GM12878 (cell line): Measurements from ENCODE around the gene ZXDC. TPM values are rescaled to one million over a fixed set of nuclear protein-coding genes. Genes with fewer than 3 reads are reported as not detected.

Experiments
- ATF2 ChIP-seq: IDR thresholded peaks from 2 replicates; pipeline ENCODE4 v1.6.1; 2012; ENCODE audit warnings: low read length, inconsistent platforms
- BCL11A ChIP-seq: IDR thresholded peaks from 2 replicates; pipeline ENCODE4 v1.6.1; 2011; ENCODE audit warnings: low read depth, low read length
- CHD4 ChIP-seq: fragments of 200-600 bp; sonication (generic); IDR thresholded peaks from 2 replicates; pipeline ENCODE4 v1.6.1; 2016; ENCODE audit warnings: mild to moderate bottlenecking
- EP300 ChIP-seq, 2 experiments: fragments of 150-350 bp in 1 of 2; IDR thresholded peaks; 2 replicates each; pipeline ENCODE4 v1.6.1; 2011 to 2012; ENCODE audit warnings: low read depth in 2 of 2, low read length in 2 of 2, borderline replicate concordance in 1 of 2, improper control_type of control experiment in 1 of 2, inconsistent platforms in 1 of 2; ENCODE audit not compliant: control insufficient read depth in 1 of 2
- FOXK2 ChIP-seq: fragments of 450-650 bp; IDR thresholded peaks from 2 replicates; pipeline ENCODE4 v1.6.1; 2017; ENCODE audit warnings: mild to moderate bottlenecking, moderate library complexity
- HDAC6 ChIP-seq: fragments of 200-600 bp; sonication (generic); IDR thresholded peaks from one replicate; pipeline ENCODE4 v1.8.0; 2017; ENCODE audit warnings: antibody characterized with exemption; ENCODE audit not compliant: unreplicated experiment
- IKZF1 ChIP-seq: fragments of 450-650 bp; conservative IDR thresholded peaks from 2 replicates; pipeline ENCODE4 v1.6.1; 2017; ENCODE audit warnings: antibody characterized with exemption, mild to moderate bottlenecking
- JUNB ChIP-seq: IDR thresholded peaks from 2 replicates; pipeline ENCODE4 v1.6.1; 2016; ENCODE audit warnings: antibody characterized with exemption, mild to moderate bottlenecking
- NFIC ChIP-seq: IDR thresholded peaks from 2 replicates; pipeline ENCODE4 v1.6.1; 2012; ENCODE audit warnings: low read depth, mild to moderate bottlenecking, inconsistent platforms, low read length, moderate library complexity
- NR2C1 ChIP-seq: fragments of 450-650 bp; IDR thresholded peaks from 2 replicates; pipeline ENCODE4 v1.6.1; 2017; ENCODE audit warnings: antibody characterized with exemption, mild to moderate bottlenecking, moderate library complexity
- NR2F1 ChIP-seq: fragments of 450-650 bp; conservative IDR thresholded peaks from 2 replicates; pipeline ENCODE4 v1.6.1; 2017; ENCODE audit warnings: mild to moderate bottlenecking
- PBX3 ChIP-seq: IDR thresholded peaks from 2 replicates; pipeline ENCODE4 v1.6.1; 2011; ENCODE audit warnings: mild to moderate bottlenecking, low read depth, low read length, moderate library complexity; ENCODE audit not compliant: insufficient replicate concordance
- RAD51 ChIP-seq: fragments of 450-650 bp; IDR thresholded peaks from 2 replicates; pipeline ENCODE4 v1.6.1; 2016; ENCODE audit warnings: moderate library complexity, mild to moderate bottlenecking, inconsistent platforms
- REST ChIP-seq: IDR thresholded peaks from 2 replicates; pipeline ENCODE4 v1.6.1; 2012; ENCODE audit warnings: mild to moderate bottlenecking, low read depth, low read length
- SKIL ChIP-seq: fragments of 450-650 bp; IDR thresholded peaks from 2 replicates; pipeline ENCODE4 v1.6.1; 2017; ENCODE audit warnings: mild to moderate bottlenecking, low read depth, inconsistent platforms; ENCODE audit not compliant: poor library complexity, severe bottlenecking
- SMC3 ChIP-seq: IDR thresholded peaks from 2 replicates; pipeline ENCODE4 v1.6.1; 2011; ENCODE audit warnings: low read length, improper control_type of control experiment, borderline replicate concordance
- TAF1 ChIP-seq: IDR thresholded peaks from 2 replicates; pipeline ENCODE4 v1.6.1; 2011; ENCODE audit warnings: mild to moderate bottlenecking, low read depth, low read length, borderline replicate concordance
- YY1 ChIP-seq: IDR thresholded peaks from 2 replicates; pipeline ENCODE4 v1.6.1; 2011; ENCODE audit warnings: low read depth, mild to moderate bottlenecking, low read length
- ZBTB11 ChIP-seq: fragments of 450-650 bp; formaldehyde crosslinking; IDR thresholded peaks from 2 replicates; pipeline ENCODE4 v1.5.0; 2022; ENCODE audit warnings: mild to moderate bottlenecking, missing genetic modification characterization
- ZNF274 ChIP-seq: IDR thresholded peaks from one replicate; pipeline ENCODE4 v1.8.0; 2011; ENCODE audit not compliant: insufficient read length, insufficient read depth
- polyA plus RNA-seq, 11 experiments: library from polyadenylated mRNA; depleted of rRNA in 4 of 11; unstranded in 6 of 11; stranded (reverse) in 5 of 11; fragments of >200 nt; fragmentation: Nextera tagmentation in 4 of 11; fragmentation: Illumina TruSeq in 1 of 11; extraction: Ambion mirVana in 4 of 11; extraction: Trizol in 1 of 11; gene quantifications; 1 replicate in 1 of 11; 2 replicates in 10 of 11; pipeline versions ENCODE4 v1.2.1 to v1.2.3, GENCODE V29; 2011 to 2016; ENCODE audit warnings: inconsistent platforms in 2 of 11, missing spikeins in 2 of 11, low read depth in 1 of 11
- total RNA-seq, 4 experiments: library from RNA; depleted of rRNA in 3 of 4; stranded (reverse); fragments of >200 nt in 3 of 4; fragmentation: Illumina TruSeq in 1 of 4; extraction: Trizol in 1 of 4; gene quantifications; 2 replicates each; pipeline versions ENCODE4 v1.2.1 to v1.2.3, GENCODE V29; 2013 to 2021

The ZXDC gene
- total and polyA plus RNA-seq, 10 of the 15 experiments (the other 5 are each of a cell fraction or from before 2014, with no cell fraction given) = 0.72 to 15.3 (median 8.5) TPM

GRCh38 chr3:126431103-126431534, 44.6 kb downstream of the ZXDC start (continued):
- TF ChIP-seq REST = no peak
- peak; percentile 65; the same call in 1 of the 2 replicates for TF ChIP-seq YY1
- TF ChIP-seq HDAC6 = no peak
- peak; percentile 58 for TF ChIP-seq JUNB
- no peak for TF ChIP-seq TAF1
- peak; percentile 43; the same call in 1 of the 2 replicates for TF ChIP-seq IKZF1
- TF ChIP-seq BCL11A = no peak
- peak; percentile 74; the same call in 1 of the 2 replicates for TF ChIP-seq NFIC
- TF ChIP-seq SKIL = no peak
- no peak for TF ChIP-seq RAD51
- TF ChIP-seq FOXK2 = no peak
- no peak for TF ChIP-seq CHD4
- no peak for TF ChIP-seq ZBTB11 (CRISPR knock-in tag)
- TF ChIP-seq SMC3 = peak; percentile 15; the same call in 1 of the 2 replicates
- no peak for TF ChIP-seq PBX3
- TF ChIP-seq EP300 (IDR thresholded peaks at IDR 0.05; ENCODE audit: borderline replicate concordance in 1 of 2, control insufficient read depth in 1 of 2, low read depth in 2 of 2, low read length in 2 of 2) = no peak
- TF ChIP-seq ZNF274 = no peak
- TF ChIP-seq ATF2 = peak; percentile 71; the same call in 1 of the 2 replicates
- no peak for TF ChIP-seq NR2C1
- peak; percentile 48; the same call in 1 of the 2 replicates for TF ChIP-seq NR2F1
